Stimulated activated CD8-positive, alpha-beta memory T cell treated with anti-CD3 and anti-CD28 coated beads, Interleukin-7, amount 100 ng/mL, for 24 hours (primary cell): ENCODE measurements around the gene C9orf72.
"Not testable (repeated sequence)": the region's sequence is repeated elsewhere in the genome, so short reads cannot be mapped to it uniquely, and the experiment has no call there.

Experiments
- DNase-seq: peaks from one replicate; pipeline ENCODE4 v3.0.0-alpha.2; 2020; ENCODE audit warnings: low read depth

Gene C9orf72, protein sequence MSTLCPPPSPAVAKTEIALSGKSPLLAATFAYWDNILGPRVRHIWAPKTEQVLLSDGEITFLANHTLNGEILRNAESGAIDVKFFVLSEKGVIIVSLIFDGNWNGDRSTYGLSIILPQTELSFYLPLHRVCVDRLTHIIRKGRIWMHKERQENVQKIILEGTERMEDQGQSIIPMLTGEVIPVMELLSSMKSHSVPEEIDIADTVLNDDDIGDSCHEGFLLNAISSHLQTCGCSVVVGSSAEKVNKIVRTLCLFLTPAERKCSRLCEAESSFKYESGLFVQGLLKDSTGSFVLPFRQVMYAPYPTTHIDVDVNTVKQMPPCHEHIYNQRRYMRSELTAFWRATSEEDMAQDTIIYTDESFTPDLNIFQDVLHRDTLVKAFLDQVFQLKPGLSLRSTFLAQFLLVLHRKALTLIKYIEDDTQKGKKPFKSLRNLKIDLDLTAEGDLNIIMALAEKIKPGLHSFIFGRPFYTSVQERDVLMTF

GRCh38 chr9:27572918-27573633 is at the start of gene C9orf72:
Gene C9orf72, minus strand, starts transcription at chr9:27573481. Its CDS starts 6,361 bp downstream, at chr9:27567120.
- peak; percentile 64 for DNase-seq

GRCh38 chr9:27622693-27623340 is 49.5 kb upstream of the C9orf72 start:
- no peak for DNase-seq

DNA sequence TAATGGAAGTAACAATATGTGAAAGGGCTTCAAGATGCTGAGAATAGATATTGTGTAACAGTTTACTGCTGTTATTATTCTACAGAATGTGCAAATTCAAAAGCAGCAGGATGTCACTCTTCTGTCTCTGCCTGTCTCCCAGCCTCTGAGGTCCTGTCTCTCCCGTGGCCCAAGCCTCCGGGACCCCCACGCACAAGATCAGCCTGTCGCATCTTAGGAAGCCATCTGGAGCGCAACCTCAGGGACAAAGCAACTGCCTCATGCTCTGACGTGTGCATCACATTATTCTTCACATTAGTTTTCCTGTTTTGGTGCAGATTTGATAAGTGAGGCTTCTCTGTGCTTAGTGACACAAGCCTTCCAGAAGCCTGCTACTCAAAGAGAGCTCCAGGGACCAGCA is 46.5 kb upstream of the C9orf72 start:
- no peak for DNase-seq

DNA sequence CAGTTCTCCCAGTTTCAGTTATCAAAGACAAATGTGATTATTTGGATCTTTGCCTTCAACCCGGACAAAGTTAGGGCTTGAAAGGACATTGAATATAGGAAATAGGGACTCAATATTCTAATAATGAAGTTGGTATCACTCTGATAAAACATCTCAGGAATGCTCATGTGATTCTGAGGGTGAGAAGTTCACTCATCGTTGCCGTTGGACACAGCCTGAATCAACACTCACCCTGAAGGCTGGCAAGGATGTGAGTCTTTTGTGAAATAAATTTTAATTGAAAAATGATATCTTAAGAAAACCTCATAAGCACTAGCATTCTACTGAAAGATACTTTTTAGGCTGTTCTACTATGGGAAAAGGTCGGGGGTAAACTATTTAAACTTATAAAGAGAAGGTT is 44.8 kb upstream of the C9orf72 start:
- no peak for DNase-seq

DNA sequence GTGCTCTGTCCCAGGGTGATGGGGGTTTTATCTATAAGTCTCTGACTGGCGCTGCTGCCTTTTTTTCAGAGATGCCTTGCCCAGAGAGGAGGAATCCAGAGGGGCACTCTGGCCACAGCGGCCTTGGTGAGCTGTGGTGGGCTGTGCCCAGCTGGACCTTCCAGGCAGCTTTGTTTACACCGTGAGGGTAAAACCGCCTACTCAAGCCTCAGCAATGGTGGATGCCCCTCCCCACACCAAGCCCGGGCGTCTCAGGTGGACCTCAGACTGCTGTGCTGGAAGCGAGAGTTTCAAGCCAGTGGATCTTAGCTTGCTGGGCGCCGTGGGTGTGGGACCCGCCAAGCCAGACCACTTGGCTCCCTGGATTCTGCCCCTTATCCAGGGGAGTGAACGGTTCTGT is 41.3 kb upstream of the C9orf72 start:
- no peak for DNase-seq

DNA sequence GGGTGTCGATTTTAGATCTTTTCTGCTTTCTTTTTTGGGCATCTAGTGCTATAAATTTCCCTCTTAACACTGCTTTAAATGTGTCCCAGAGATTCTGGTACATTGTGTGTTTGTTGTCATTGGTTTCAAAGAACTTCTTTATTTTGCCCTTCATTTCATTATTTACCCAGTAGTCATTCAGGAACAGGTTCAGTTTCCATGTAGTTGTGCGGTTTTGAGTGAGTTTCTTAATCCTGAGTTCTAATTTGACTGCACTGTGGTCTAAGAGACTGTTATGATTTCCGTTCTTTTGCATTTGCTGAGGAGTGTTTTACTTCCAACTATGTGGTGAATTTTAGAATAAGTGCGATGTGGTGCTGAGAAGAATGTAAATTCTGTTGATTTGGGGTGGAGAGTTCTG is 38.8 kb upstream of the C9orf72 start:
- DNase-seq, result not testable (repeated sequence)

DNA sequence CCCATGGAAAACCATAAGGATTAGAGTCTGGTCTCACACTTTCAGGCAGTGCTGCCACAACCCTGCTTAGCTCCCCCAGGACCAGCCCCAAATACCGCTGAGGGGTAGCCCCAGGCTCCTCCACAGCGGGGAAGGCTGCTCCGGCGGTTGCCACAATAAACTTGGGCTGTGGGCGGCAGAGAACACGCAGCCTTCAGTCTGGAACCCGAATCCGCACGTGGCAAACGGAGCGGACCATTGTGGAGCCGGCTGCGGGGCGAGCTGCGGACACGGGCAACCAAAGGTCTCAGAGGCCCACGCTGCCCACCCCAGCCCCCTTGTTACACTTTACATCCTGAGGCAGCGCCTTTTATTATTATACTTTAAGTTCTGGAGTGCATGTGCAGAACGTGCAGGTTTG is 37.3 kb upstream of the C9orf72 start:
- DNase-seq, result no peak

- DNase-seq, result no peak
Measured at GRCh38 chr9:27602954-27603353, 29.7 kb upstream of the C9orf72 start.

GRCh38 chr9:27602142-27602861 is 29.0 kb upstream of the C9orf72 start:
- no peak for DNase-seq

GRCh38 chr9:27601396-27601795 is 28.1 kb upstream of the C9orf72 start:
- DNase-seq, result no peak

DNA sequence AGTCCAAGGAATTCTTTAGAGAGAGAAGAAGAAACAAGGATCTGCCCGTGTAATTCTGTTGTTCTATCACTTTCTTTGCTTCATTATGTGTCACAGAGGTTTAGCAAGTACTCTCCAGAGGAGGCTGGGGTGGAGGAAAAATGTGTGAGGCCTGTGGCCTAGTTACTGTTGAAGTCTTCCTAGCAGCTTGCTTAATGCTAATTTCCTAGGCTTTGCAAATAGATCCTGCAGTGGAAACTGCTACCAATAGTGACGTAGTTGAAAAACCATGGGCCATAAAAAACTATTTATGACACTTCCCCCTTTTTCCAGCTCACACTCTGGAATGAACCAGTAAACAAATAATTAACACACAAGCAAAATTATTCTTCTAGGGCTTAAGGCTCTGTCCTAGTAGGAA is 27.0 kb upstream of the C9orf72 start:
- no peak for DNase-seq

DNA sequence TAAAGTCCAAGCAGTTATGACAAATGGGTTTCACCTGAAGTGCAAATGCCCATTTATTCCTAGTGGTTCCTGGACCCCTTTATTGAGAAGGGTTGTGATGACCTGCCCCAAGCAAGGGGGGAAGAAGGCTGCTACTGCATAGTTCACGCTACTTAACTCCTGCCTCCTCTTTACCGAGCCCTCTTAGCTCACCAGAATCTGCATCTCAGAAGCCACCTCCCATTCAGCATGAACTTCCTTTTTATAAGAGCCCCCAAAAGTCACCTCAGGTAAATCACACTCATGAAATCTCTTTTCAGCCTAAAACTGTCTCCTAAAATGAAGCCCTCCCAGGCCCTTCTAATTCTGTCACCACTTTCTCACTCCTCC is 26.6 kb upstream of the C9orf72 start:
- DNase-seq, result no peak

DNA sequence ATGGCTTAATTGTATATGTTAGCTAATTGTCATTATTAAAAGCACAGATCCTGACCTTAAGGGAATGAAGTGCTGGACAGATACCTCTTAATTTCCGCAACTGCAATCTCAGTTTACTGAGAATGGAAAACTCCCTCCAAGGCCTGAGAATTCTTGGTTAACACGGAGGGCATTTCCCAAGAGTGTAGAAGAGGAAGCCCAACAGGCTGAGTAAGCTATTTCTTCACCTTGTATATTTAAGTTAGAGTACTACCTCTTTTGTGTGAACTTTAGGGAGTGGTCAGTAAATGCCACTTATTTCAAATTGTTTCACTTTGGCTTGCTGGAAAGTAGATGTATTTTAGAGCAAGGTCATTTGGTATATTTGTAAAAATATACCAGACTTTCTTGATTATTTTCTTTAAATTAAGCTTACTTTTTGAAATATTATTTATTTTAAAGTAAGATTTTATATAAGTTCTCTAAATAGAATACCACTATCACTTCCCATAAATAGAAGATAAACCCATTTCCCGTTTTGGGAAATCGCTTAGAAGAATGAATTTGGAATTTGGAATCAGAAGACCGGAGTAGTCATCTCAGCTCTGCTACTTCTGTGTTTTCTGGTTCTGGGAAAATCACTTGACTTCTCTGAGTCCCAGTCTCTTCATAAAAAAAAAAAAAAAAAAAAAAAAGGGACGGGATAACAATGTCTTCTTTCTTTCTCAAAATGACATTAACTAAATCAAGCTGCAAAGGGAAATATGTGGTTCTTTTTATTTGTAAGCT is 26.0 kb upstream of the C9orf72 start:
- no peak for DNase-seq

- no peak for DNase-seq
Measured at GRCh38 chr9:27595733-27596132, 22.5 kb upstream of the C9orf72 start.

- DNase-seq, result no peak
Measured at GRCh38 chr9:27591672-27592071, 18.4 kb upstream of the C9orf72 start.

- no peak for DNase-seq
Measured at GRCh38 chr9:27591093-27591492, 17.8 kb upstream of the C9orf72 start.

- no peak for DNase-seq
Measured at GRCh38 chr9:27590651-27591050, 17.4 kb upstream of the C9orf72 start.

DNA sequence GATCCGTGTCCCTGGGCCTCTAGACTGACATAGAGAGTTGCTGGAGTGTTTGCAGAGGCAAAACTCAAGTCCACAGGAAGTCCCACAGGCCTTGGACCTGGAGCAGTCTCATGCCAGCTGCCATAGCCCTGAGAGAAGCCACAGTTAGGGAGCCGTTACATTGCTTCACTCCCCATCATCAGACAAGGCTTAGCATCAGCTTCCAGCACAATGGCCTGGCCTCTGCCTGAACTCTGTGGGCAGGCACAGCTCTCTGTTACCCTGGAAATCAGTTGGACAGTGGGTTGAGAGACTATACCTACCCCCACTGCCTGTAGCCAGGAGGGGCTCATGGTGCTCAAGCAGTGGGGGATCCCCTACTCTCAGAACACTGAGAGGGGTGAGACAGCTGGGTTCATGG is 16.2 kb upstream of the C9orf72 start:
- no peak for DNase-seq

GRCh38 chr9:27586304-27586703 is 13.0 kb upstream of the C9orf72 start:
- no peak for DNase-seq

GRCh38 chr9:27584931-27585330 is 11.7 kb upstream of the C9orf72 start:
- no peak for DNase-seq

DNA sequence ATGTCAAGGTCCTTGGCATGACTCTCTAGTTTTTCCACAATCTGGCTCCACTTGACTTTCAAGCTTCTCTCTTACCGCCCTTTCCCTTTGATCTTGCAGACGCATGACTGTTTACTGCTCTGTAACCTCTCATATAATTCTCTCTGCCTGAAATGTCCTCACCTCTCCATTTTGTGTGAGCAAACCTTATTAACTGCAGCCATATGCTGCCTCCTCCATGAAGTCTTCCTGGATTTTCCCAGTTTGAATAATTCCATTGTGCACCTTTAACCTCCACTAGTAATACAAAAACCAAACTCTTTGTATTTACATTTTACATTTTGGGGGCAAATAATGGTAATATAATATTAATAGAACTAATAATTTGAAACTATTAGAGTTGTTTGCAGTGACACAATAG is 9.5 kb upstream of the C9orf72 start:
- DNase-seq, result no peak

DNA sequence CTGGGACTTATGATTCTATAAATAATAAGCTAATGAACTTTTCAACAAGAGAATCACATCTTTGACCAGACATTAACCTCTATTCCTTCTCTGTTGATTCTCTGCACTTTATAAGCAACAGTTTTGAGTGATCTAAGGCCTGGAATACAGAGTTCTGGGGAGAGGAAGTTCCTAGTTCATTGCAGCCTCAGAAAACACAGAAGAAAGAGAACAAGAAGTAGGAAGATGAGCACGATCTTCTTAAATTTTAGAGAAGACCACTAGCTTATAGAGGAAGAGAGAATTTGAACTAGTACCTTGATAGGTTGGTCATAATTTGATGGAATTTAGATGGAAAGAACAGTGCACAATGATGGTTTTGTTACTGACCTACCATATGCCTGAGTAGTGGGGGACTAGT is 8.5 kb upstream of the C9orf72 start:
- DNase-seq, result no peak
